HG03469 (cell line): Measurements from ENCODE around the gene MYO1H.
"Not testable (repeated sequence)": the region's sequence is repeated elsewhere in the genome, so short reads cannot be mapped to it uniquely, and the experiment has no call there.

Source experiments
- ATAC-seq: cut with Tn5 transposase; IDR thresholded peaks from one replicate; pipeline ENCODE4 v1.9.1; 2021; ENCODE audit warnings: mild to moderate bottlenecking, moderate library complexity, moderate number of reproducible peaks; ENCODE audit not compliant: unreplicated experiment

Gene MYO1H

GRCh38 chr12:109347589-109347988 lies at the start of gene MYO1H:
MYO1H (plus strand) TSS chr12:109347900; CDS start chr12:109347961, 61 bp downstream.
- no peak for ATAC-seq

- ATAC-seq: no peak
Measured at GRCh38 chr12:109299849-109300248, 47.9 kb upstream of the MYO1H start.

GRCh38 chr12:109301643-109302168 lies 46.0 kb upstream of the MYO1H start:
- no peak for ATAC-seq

- no peak for ATAC-seq
Measured at GRCh38 chr12:109302358-109302757, 45.3 kb upstream of the MYO1H start.

- ATAC-seq: no peak
Measured at GRCh38 chr12:109302770-109303169, 44.9 kb upstream of the MYO1H start.

GRCh38 chr12:109304485-109304884 lies 43.2 kb upstream of the MYO1H start:
- no peak for ATAC-seq

GRCh38 chr12:109305547-109305946 lies 42.2 kb upstream of the MYO1H start:
- no peak for ATAC-seq

- no peak for ATAC-seq
Measured at GRCh38 chr12:109307051-109307450, 40.6 kb upstream of the MYO1H start.

GRCh38 chr12:109308534-109309380 lies 38.9 kb upstream of the MYO1H start, which contains the start of gene FOXN4:
FOXN4 (minus strand) TSS chr12:109309284; CDS start chr12:109308321, 963 bp downstream.
- ATAC-seq: no peak

- ATAC-seq: no peak
Measured at GRCh38 chr12:109309381-109310246, 38.1 kb upstream of the MYO1H start.

- ATAC-seq: no peak
Measured at GRCh38 chr12:109310247-109311125, 37.2 kb upstream of the MYO1H start.

GRCh38 chr12:109321294-109321693 lies 26.4 kb upstream of the MYO1H start:
- not testable (repeated sequence) for ATAC-seq

- no peak for ATAC-seq
Measured at GRCh38 chr12:109329003-109329402, 18.7 kb upstream of the MYO1H start.

GRCh38 chr12:109329686-109330085 lies 18.0 kb upstream of the MYO1H start:
- ATAC-seq: no peak

- ATAC-seq: no peak
Measured at GRCh38 chr12:109330282-109331230, 17.1 kb upstream of the MYO1H start.

- ATAC-seq: no peak
Measured at GRCh38 chr12:109331301-109331952, 16.3 kb upstream of the MYO1H start.

GRCh38 chr12:109334887-109335286 lies 12.8 kb upstream of the MYO1H start:
- ATAC-seq: no peak

GRCh38 chr12:109336593-109336992 lies 11.1 kb upstream of the MYO1H start:
- no peak for ATAC-seq

GRCh38 chr12:109343677-109344076 lies 4.0 kb upstream of the MYO1H start:
- ATAC-seq: no peak
